Left ventricle myocardium inferior (tissue), 1 donor: Measurements from ENCODE around the gene USP31. TPM values are rescaled to one million over a fixed set of nuclear protein-coding genes. Genes with fewer than 3 reads are reported as not detected.

Experiments
- DNase-seq: peaks from one replicate; pipeline ENCODE4 v3.0.0-alpha.2; 2020
- H3K27ac ChIP-seq: fragments of 200-600 bp; replicated peaks from 2 replicates; pipeline ENCODE4 v1.8.0; 2021
- H3K27me3 ChIP-seq: fragments of 200-600 bp; 2 replicates; pipeline ENCODE4 v1.8.0; 2021; ENCODE audit warnings: low read depth
- H3K36me3 ChIP-seq: fragments of 200-600 bp; 2 replicates; pipeline ENCODE4 v1.8.0; 2021
- H3K4me1 ChIP-seq: fragments of 200-600 bp; 2 replicates; pipeline ENCODE4 v1.8.0; 2021
- H3K4me3 ChIP-seq: fragments of 200-600 bp; 2 replicates; pipeline ENCODE4 v1.8.0; 2021; ENCODE audit warnings: mild to moderate bottlenecking, moderate library complexity
- H3K9me3 ChIP-seq: fragments of 200-600 bp; replicated peaks from 2 replicates; pipeline ENCODE4 v1.8.0; 2021
- CTCF ChIP-seq: fragments of 200-600 bp; IDR thresholded peaks from 2 replicates; pipeline ENCODE4 v1.8.0; 2021; ENCODE audit warnings: antibody characterized with exemption, mild to moderate bottlenecking, borderline replicate concordance
- intact Hi-C: fragments of 100-400 bp; cut with micrococcal nuclease; formaldehyde crosslinking; loops from one replicate; pipeline ENCODE4 v1.11.0; 2022
- total RNA-seq: library from RNA; stranded (reverse); fragmentation: NEBNext Ultra II Directional; extraction: Animal tissue kit (Norgen Biotek cat#: 25700); gene quantifications from one replicate; pipeline ENCODE4 v1.2.1, GENCODE V29; 2021
- donor health status: DM: no; HTN: yes; CAD: no; lungs with severe emphysema.

The USP31 gene
- total RNA-seq, 1 donor from 2014 or later = 28.2 TPM

- no peaks in the 10 kb centered on the region for H3K36me3 ChIP-seq
- TF ChIP-seq CTCF = peak; percentile 87
- no peak overlapping the region for H3K4me3 ChIP-seq
- peak; percentile 57 for DNase-seq
- H3K4me1 ChIP-seq = peaks cover 8% of the 10 kb centered on the region
- intact Hi-C loops = no loop called here
- H3K27ac ChIP-seq = no peak overlapping the region
- H3K27me3 ChIP-seq = no peaks in the 10 kb centered on the region
- no peaks in the 10 kb centered on the region for H3K9me3 ChIP-seq
Measured at GRCh38 chr16:23060458-23061320, 88.6 kb downstream of the USP31 start.

- Histone ChIP-seq H3K4me3 (no peak overlapping the region), H3K36me3 (no peaks in the 10 kb centered on the region), H3K9me3 (no peaks in the 10 kb centered on the region), H3K4me1 (peaks cover 8% of the 10 kb centered on the region), H3K27ac (no peak overlapping the region), H3K27me3 (peaks cover 4% of the 10 kb centered on the region)
- no peak for TF ChIP-seq CTCF
- intact Hi-C loops = no loop called here
- DNase-seq = no peak
Measured at GRCh38 chr16:23059433-23059832, 89.8 kb downstream of the USP31 start.

- Histone ChIP-seq H3K27me3 (peaks cover 4% of the 10 kb centered on the region), H3K9me3 (no peaks in the 10 kb centered on the region), H3K27ac (no peak overlapping the region), H3K4me1 (peaks cover 8% of the 10 kb centered on the region), H3K4me3 (no peak overlapping the region), H3K36me3 (no peaks in the 10 kb centered on the region)
- no peak for TF ChIP-seq CTCF
- no peak for DNase-seq
- intact Hi-C loops = no loop called here
Measured at GRCh38 chr16:23058576-23058975, 90.7 kb downstream of the USP31 start.

- Histone ChIP-seq H3K36me3 (no peaks in the 10 kb centered on the region), H3K9me3 (no peaks in the 10 kb centered on the region), H3K4me1 (peaks cover 4% of the 10 kb centered on the region), H3K4me3 (no peak overlapping the region), H3K27ac (no peak overlapping the region), H3K27me3 (peaks cover 16% of the 10 kb centered on the region)
- no peak for DNase-seq
- no peak for TF ChIP-seq CTCF
- intact Hi-C loops = no loop called here
Measured at GRCh38 chr16:23057013-23057596, 92.1 kb downstream of the USP31 start.

- peaks cover 33% of the 10 kb centered on the region for H3K27me3 ChIP-seq
- H3K36me3 ChIP-seq = no peaks in the 10 kb centered on the region
- no peaks in the 10 kb centered on the region for H3K9me3 ChIP-seq
- TF ChIP-seq CTCF = no peak
- intact Hi-C loops = no loop called here
- H3K27ac ChIP-seq = no peak overlapping the region
- no peak overlapping the region for H3K4me3 ChIP-seq
- H3K4me1 ChIP-seq = peaks cover 2% of the 10 kb centered on the region
- no peak for DNase-seq
Measured at GRCh38 chr16:23055481-23055880, 93.8 kb downstream of the USP31 start.
